Liver (tissue), 9 donors: ENCODE data around the gene LRRC74B. TPM values are rescaled to one million over a fixed set of nuclear protein-coding genes. Genes with fewer than 3 reads are reported as not detected.

ENCODE experiments used
- DNase-seq: peaks from one replicate; pipeline ENCODE4 v3.0.0-alpha.2; 2017; ENCODE audit warnings: low spot score
- H3K27ac ChIP-seq, 2 donors: one replicate each; pipeline ENCODE4 v1.7.0; 2013; ENCODE audit warnings: inconsistent platforms in 2 of 2, low read length in 2 of 2, control low read depth in 1 of 2, low read depth in 1 of 2, mild to moderate bottlenecking in 1 of 2
- H3K27me3 ChIP-seq, 4 donors: one replicate each; pipeline versions ENCODE4 v1.6.1 to v1.7.0; 2013; ENCODE audit warnings: low read length in 3 of 4, inconsistent platforms in 1 of 4, mild to moderate bottlenecking in 1 of 4, moderate library complexity in 1 of 4; ENCODE audit not compliant: control insufficient read depth in 4 of 4, insufficient read depth in 4 of 4
- H3K36me3 ChIP-seq, 4 donors: one replicate each; pipeline versions ENCODE4 v1.6.1 to v1.7.0; 2013; ENCODE audit warnings: low read length in 3 of 4, mild to moderate bottlenecking in 3 of 4, low read depth in 1 of 4, moderate library complexity in 1 of 4; ENCODE audit not compliant: control insufficient read depth in 4 of 4, insufficient read depth in 3 of 4
- H3K4me1 ChIP-seq, 4 donors: one replicate each; pipeline versions ENCODE4 v1.6.1 to v1.7.0; 2013; ENCODE audit warnings: low read length in 3 of 4, mild to moderate bottlenecking in 3 of 4, moderate library complexity in 1 of 4; ENCODE audit not compliant: control insufficient read depth in 4 of 4, insufficient read depth in 4 of 4
- H3K4me3 ChIP-seq, 3 donors: one replicate each; pipeline versions ENCODE4 v1.6.1 to v1.7.0; 2013; ENCODE audit warnings: low read length in 3 of 3, control low read depth in 1 of 3, low read depth in 1 of 3, mild to moderate bottlenecking in 1 of 3
- H3K9ac ChIP-seq, 2 donors: one replicate each; pipeline ENCODE4 v1.7.0; 2013; ENCODE audit warnings: low read length in 2 of 2, mild to moderate bottlenecking in 2 of 2, moderate library complexity in 2 of 2, control low read depth in 1 of 2, low read depth in 1 of 2
- H3K9me3 ChIP-seq, 4 donors: one replicate each; pipeline versions ENCODE4 v1.6.1 to v1.7.0; 2013; ENCODE audit warnings: low read length in 3 of 4; ENCODE audit not compliant: control insufficient read depth in 4 of 4
- EGR1 ChIP-seq, 2 donors: IDR thresholded peaks; 2 replicates each; pipeline ENCODE4 v1.6.1; 2016 to 2018; ENCODE audit warnings: antibody characterized with exemption in 2 of 2, low read depth in 2 of 2
- FOXA1 ChIP-seq: IDR thresholded peaks from 2 replicates; pipeline ENCODE4 v1.6.1; 2016; ENCODE audit warnings: antibody characterized with exemption
- FOXA2 ChIP-seq: IDR thresholded peaks from 2 replicates; pipeline ENCODE4 v1.6.1; 2016; ENCODE audit warnings: antibody characterized with exemption
- GABPA ChIP-seq, 2 donors: IDR thresholded peaks in 1 of 2; conservative IDR thresholded peaks in 1 of 2; 2 replicates each; pipeline ENCODE4 v1.6.1; 2016; ENCODE audit warnings: antibody characterized with exemption in 2 of 2, mild to moderate bottlenecking in 1 of 2, moderate library complexity in 1 of 2
- HNF4A ChIP-seq, 2 donors: conservative IDR thresholded peaks; 2 replicates each; pipeline ENCODE4 v1.6.1; 2016; ENCODE audit warnings: antibody characterized with exemption in 2 of 2, mild to moderate bottlenecking in 2 of 2
- HNF4G ChIP-seq: IDR thresholded peaks from 2 replicates; pipeline ENCODE4 v1.6.1; 2016; ENCODE audit warnings: antibody characterized with exemption
- JUND ChIP-seq, 2 donors: IDR thresholded peaks; 2 replicates each; pipeline ENCODE4 v1.6.1; 2016; ENCODE audit warnings: antibody characterized with exemption in 2 of 2
- RAD21 ChIP-seq, 2 donors: IDR thresholded peaks; 2 replicates each; pipeline ENCODE4 v1.6.1; 2016; ENCODE audit warnings: antibody characterized with exemption in 2 of 2, mild to moderate bottlenecking in 2 of 2
- RXRA ChIP-seq, 2 donors: IDR thresholded peaks; 2 replicates each; pipeline ENCODE4 v1.6.1; 2017 to 2018; ENCODE audit warnings: antibody characterized with exemption in 2 of 2, mild to moderate bottlenecking in 1 of 2
- SP1 ChIP-seq: IDR thresholded peaks from 2 replicates; pipeline ENCODE4 v1.6.1; 2018; ENCODE audit warnings: antibody characterized with exemption, mild to moderate bottlenecking
- YY1 ChIP-seq: IDR thresholded peaks from 2 replicates; pipeline ENCODE4 v1.6.1; 2016; ENCODE audit warnings: antibody characterized with exemption, mild to moderate bottlenecking
- WGBS: extraction: QIAGEN DNeasy Blood & Tissue Kit; methylation state at CpG from one replicate; pipeline ENCODE4 v1.1.7; 2013; 5-methylcytosine and 5-hydroxymethylcytosine counted together
- polyA plus RNA-seq, 2 donors: library from polyadenylated mRNA; stranded (reverse) in 1 of 2; unstranded in 1 of 2; fragments of 200-250 nt in 1 of 2; fragments of >200 nt in 1 of 2; fragmentation: Nextera tagmentation in 1 of 2; extraction: Ambion mirVana in 1 of 2; gene quantifications; one replicate each; pipeline versions ENCODE4 v1.2.1 to v1.2.3, GENCODE V29; 2013 to 2015
- total RNA-seq, 2 donors: library from RNA; depleted of rRNA; stranded (reverse); fragments of >200 nt; gene quantifications; one replicate each; pipeline ENCODE4 v1.2.3, GENCODE V29; 2014
- TF ChIP-seq, protein P1 (sequence below): IDR thresholded peaks from 2 replicates; pipeline ENCODE4 v1.6.1; 2016; ENCODE audit warnings: antibody characterized with exemption
- TF ChIP-seq, protein P2 (sequence below): IDR thresholded peaks from 2 replicates; pipeline ENCODE4 v1.6.1; 2016; ENCODE audit warnings: antibody characterized with exemption, mild to moderate bottlenecking
- TF ChIP-seq, protein P3 (sequence below): fragments of 150-350 bp; IDR thresholded peaks from 2 replicates; pipeline ENCODE4 v1.5.1; 2017; ENCODE audit warnings: improper control_type of control experiment, low read depth, low read length; ENCODE audit not compliant: missing input control
- TF ChIP-seq, protein P4 (sequence below): IDR thresholded peaks from 2 replicates; pipeline ENCODE4 v1.6.1; 2016; ENCODE audit warnings: antibody characterized with exemption
- donor health status: healthy.
- donor health status: healthy.
- donor health status: healthy.
- donor health status: healthy.
- donor health status: healthy.

The LRRC74B gene
- total and polyA plus RNA-seq, 4 donors, result not detected

DNA sequence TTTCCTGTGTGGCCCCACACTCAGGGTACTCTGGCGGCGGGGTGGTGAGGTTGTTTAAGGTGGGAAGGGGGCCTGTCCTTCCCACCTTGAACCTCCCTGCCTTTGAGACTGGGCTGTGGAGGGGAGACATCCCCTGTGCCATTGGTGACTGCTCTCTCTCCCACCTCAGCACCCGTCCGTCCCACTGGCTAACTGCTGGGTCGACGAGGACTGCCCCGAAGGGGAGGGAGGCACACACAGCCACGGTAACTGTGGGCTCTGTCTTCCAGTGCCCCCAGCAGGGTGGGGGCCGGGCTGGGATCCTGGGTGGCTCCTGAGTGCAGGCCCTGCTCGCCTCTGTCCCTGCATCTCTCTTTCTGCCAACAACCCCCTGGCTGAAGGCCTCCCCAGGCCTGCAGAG is 23.2 kb upstream of the LRRC74B start:
- 78% methylated on average over 10 of the region's 10 CpGs for WGBS
- H3K9ac ChIP-seq, result no peak overlapping the region
- H3K36me3 ChIP-seq, result no peaks in the 10 kb centered on the region
- no peak for DNase-seq
- TF ChIP-seq FOXA1, result no peak
- TF ChIP-seq RAD21 (IDR thresholded peaks at IDR 0.05), result no peak
- TF ChIP-seq, protein P1, sequence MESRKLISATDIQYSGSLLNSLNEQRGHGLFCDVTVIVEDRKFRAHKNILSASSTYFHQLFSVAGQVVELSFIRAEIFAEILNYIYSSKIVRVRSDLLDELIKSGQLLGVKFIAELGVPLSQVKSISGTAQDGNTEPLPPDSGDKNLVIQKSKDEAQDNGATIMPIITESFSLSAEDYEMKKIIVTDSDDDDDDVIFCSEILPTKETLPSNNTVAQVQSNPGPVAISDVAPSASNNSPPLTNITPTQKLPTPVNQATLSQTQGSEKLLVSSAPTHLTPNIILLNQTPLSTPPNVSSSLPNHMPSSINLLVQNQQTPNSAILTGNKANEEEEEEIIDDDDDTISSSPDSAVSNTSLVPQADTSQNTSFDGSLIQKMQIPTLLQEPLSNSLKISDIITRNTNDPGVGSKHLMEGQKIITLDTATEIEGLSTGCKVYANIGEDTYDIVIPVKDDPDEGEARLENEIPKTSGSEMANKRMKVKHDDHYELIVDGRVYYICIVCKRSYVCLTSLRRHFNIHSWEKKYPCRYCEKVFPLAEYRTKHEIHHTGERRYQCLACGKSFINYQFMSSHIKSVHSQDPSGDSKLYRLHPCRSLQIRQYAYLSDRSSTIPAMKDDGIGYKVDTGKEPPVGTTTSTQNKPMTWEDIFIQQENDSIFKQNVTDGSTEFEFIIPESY, result no peak
- no peak for TF ChIP-seq HNF4A (conservative IDR thresholded peaks at IDR 0.05)
- TF ChIP-seq YY1, result no peak
- TF ChIP-seq GABPA (IDR thresholded peaks at IDR 0.05 in 1 of 2, conservative IDR thresholded peaks at IDR 0.05 in 1 of 2), result no peak
- TF ChIP-seq FOXA2, result no peak
- no peak for TF ChIP-seq EGR1 (IDR thresholded peaks at IDR 0.05; ENCODE audit: low read depth in 2 of 2)
- TF ChIP-seq HNF4G, result no peak
- TF ChIP-seq, protein P2, sequence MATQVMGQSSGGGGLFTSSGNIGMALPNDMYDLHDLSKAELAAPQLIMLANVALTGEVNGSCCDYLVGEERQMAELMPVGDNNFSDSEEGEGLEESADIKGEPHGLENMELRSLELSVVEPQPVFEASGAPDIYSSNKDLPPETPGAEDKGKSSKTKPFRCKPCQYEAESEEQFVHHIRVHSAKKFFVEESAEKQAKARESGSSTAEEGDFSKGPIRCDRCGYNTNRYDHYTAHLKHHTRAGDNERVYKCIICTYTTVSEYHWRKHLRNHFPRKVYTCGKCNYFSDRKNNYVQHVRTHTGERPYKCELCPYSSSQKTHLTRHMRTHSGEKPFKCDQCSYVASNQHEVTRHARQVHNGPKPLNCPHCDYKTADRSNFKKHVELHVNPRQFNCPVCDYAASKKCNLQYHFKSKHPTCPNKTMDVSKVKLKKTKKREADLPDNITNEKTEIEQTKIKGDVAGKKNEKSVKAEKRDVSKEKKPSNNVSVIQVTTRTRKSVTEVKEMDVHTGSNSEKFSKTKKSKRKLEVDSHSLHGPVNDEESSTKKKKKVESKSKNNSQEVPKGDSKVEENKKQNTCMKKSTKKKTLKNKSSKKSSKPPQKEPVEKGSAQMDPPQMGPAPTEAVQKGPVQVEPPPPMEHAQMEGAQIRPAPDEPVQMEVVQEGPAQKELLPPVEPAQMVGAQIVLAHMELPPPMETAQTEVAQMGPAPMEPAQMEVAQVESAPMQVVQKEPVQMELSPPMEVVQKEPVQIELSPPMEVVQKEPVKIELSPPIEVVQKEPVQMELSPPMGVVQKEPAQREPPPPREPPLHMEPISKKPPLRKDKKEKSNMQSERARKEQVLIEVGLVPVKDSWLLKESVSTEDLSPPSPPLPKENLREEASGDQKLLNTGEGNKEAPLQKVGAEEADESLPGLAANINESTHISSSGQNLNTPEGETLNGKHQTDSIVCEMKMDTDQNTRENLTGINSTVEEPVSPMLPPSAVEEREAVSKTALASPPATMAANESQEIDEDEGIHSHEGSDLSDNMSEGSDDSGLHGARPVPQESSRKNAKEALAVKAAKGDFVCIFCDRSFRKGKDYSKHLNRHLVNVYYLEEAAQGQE, result no peak
- no peak for TF ChIP-seq JUND (IDR thresholded peaks at IDR 0.05)
- TF ChIP-seq, protein P3, sequence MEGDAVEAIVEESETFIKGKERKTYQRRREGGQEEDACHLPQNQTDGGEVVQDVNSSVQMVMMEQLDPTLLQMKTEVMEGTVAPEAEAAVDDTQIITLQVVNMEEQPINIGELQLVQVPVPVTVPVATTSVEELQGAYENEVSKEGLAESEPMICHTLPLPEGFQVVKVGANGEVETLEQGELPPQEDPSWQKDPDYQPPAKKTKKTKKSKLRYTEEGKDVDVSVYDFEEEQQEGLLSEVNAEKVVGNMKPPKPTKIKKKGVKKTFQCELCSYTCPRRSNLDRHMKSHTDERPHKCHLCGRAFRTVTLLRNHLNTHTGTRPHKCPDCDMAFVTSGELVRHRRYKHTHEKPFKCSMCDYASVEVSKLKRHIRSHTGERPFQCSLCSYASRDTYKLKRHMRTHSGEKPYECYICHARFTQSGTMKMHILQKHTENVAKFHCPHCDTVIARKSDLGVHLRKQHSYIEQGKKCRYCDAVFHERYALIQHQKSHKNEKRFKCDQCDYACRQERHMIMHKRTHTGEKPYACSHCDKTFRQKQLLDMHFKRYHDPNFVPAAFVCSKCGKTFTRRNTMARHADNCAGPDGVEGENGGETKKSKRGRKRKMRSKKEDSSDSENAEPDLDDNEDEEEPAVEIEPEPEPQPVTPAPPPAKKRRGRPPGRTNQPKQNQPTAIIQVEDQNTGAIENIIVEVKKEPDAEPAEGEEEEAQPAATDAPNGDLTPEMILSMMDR, result no peak
- H3K9me3 ChIP-seq, result no peaks in the 10 kb centered on the region
- no peak overlapping the region for H3K27ac ChIP-seq
- H3K27me3 ChIP-seq, result no peaks in the 10 kb centered on the region
- H3K4me1 ChIP-seq, result no peaks in the 10 kb centered on the region
- H3K4me3 ChIP-seq, result no peak overlapping the region

DNA sequence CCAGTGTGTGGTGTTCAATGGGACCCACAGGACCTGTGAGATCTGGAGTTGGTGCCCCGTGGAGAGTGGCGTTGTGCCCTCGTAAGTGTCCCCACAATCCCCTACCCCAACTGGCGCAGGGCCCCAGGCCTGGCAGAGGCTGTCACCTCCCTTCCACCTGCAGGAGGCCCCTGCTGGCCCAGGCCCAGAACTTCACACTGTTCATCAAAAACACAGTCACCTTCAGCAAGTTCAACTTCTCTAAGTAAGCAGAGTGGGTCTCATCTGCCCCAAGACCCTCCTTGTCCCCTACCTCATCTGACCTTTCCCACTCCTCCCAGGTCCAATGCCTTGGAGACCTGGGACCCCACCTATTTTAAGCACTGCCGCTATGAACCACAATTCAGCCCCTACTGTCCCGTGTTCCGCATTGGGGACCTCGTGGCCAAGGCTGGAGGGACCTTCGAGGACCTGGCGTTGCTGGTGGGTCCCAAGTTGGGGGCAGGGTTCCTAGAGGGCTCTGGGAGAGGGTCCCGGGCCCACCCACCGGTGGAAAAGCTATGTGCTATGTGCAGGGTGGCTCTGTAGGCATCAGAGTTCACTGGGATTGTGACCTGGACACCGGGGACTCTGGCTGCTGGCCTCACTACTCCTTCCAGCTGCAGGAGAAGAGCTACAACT is 22.7 kb upstream of the LRRC74B start:
- no peaks in the 10 kb centered on the region for H3K4me1 ChIP-seq
- TF ChIP-seq EGR1 (IDR thresholded peaks at IDR 0.05; ENCODE audit: low read depth in 2 of 2) (no peak), RAD21 (IDR thresholded peaks at IDR 0.05) (no peak), SP1 (no peak), RXRA (IDR thresholded peaks at IDR 0.05) (no peak), GABPA (IDR thresholded peaks at IDR 0.05 in 1 of 2, conservative IDR thresholded peaks at IDR 0.05 in 1 of 2) (no peak), FOXA1 (no peak), HNF4A (conservative IDR thresholded peaks at IDR 0.05) (no peak), HNF4G (no peak)
- TF ChIP-seq, protein P4, sequence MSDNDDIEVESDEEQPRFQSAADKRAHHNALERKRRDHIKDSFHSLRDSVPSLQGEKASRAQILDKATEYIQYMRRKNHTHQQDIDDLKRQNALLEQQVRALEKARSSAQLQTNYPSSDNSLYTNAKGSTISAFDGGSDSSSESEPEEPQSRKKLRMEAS, result no peak
- H3K9ac ChIP-seq, result no peak overlapping the region
- 82% methylated on average over 13 of the region's 13 CpGs for WGBS
- no peaks in the 10 kb centered on the region for H3K36me3 ChIP-seq
- no peak overlapping the region for H3K27ac ChIP-seq
- H3K27me3 ChIP-seq, result no peaks in the 10 kb centered on the region
- H3K4me3 ChIP-seq, result no peak overlapping the region
- no peak for DNase-seq
- no peaks in the 10 kb centered on the region for H3K9me3 ChIP-seq
